Measurements from ENCODE around the gene FFAR4.

- TF ChIP-seq POLR2A (IDR thresholded peaks at IDR 0.05) (no peak), CTCF (IDR thresholded peaks at IDR 0.05) (no peak), POLR2AphosphoS5 (IDR thresholded peaks at IDR 0.05; ENCODE audit: insufficient read depth in 1 of 2, low read depth in 1 of 2) (no peak)
Observed at GRCh38 chr10:93614101-93614825, 47.8 kb downstream of the FFAR4 start.
